Ectodermal cell (in vitro differentiated cells): ENCODE data around the gene GBP5. TPM values are rescaled to one million over a fixed set of nuclear protein-coding genes. Genes with fewer than 3 reads are reported as not detected.
"Not testable (repeated sequence)": the region's sequence is repeated elsewhere in the genome, so short reads cannot be mapped to it uniquely, and the experiment has no call there.

Experiments used
- H3K27ac ChIP-seq: 2 replicates; pipeline ENCODE4 v1.7.0; 2013; ENCODE audit warnings: mild to moderate bottlenecking, low read depth, low read length; ENCODE audit not compliant: insufficient read depth, poor library complexity, severe bottlenecking
- H3K27me3 ChIP-seq: 2 replicates; pipeline ENCODE4 v1.7.0; 2013; ENCODE audit warnings: mild to moderate bottlenecking, low read length; ENCODE audit not compliant: insufficient read depth, control insufficient read depth, poor library complexity, severe bottlenecking
- H3K36me3 ChIP-seq: one replicate; pipeline ENCODE4 v1.7.0; 2013; ENCODE audit warnings: low read length; ENCODE audit not compliant: control insufficient read depth, insufficient read depth
- H3K4me1 ChIP-seq: one replicate; pipeline ENCODE4 v1.7.0; 2013; ENCODE audit warnings: low read length; ENCODE audit not compliant: control insufficient read depth, insufficient read depth
- H3K4me3 ChIP-seq: 2 replicates; pipeline ENCODE4 v1.7.0; 2013; ENCODE audit warnings: low read depth, low read length, control low read depth; ENCODE audit not compliant: insufficient read depth
- H3K9me3 ChIP-seq: 2 replicates; pipeline ENCODE4 v1.7.0; 2013; ENCODE audit warnings: mild to moderate bottlenecking, low read length, moderate library complexity; ENCODE audit not compliant: control insufficient read depth
- WGBS, 2 experiments: methylation state at CpG; one replicate each; pipeline ENCODE4 v1.1.7; 2013; ENCODE audit warnings: missing lambda C conversion rate in 2 of 2; 5-methylcytosine and 5-hydroxymethylcytosine counted together
- polyA plus RNA-seq, 4 experiments: library from polyadenylated mRNA; stranded (reverse); fragments of 50-300 nt; gene quantifications; one replicate each; pipeline ENCODE4 v1.2.3, GENCODE V29; 2013

Gene GBP5
- not detected for polyA plus RNA-seq (2013, experiment 1 of 4)
- not detected for polyA plus RNA-seq (2013, experiment 2 of 4)
- not detected for polyA plus RNA-seq (2013, experiment 3 of 4)
- not detected for polyA plus RNA-seq (2013, experiment 4 of 4)

- H3K27me3 ChIP-seq, H3K9me3 ChIP-seq, H3K4me1 ChIP-seq, H3K36me3 ChIP-seq, H3K27ac ChIP-seq, H3K4me3 ChIP-seq: not testable (repeated sequence)
- WGBS, 2 experiments = 96 to 97% methylated on average over 16 of the region's 16 CpGs
These were observed at the start of gene GBP5 for GRCh38 chr1:89272269-89273041. TSS of gene GBP5 (minus strand) at chr1:89272860. CDS start at chr1:89269555, 3,305 bp downstream.

- WGBS, 2 experiments = 86 to 92% methylated on average over 1 of the region's 1 CpG
- H3K9me3 ChIP-seq = no peaks in the 10 kb centered on the region
- H3K27ac ChIP-seq = no peak overlapping the region
- no peaks in the 10 kb centered on the region for H3K36me3 ChIP-seq
- no peak overlapping the region for H3K4me3 ChIP-seq
- no peaks in the 10 kb centered on the region for H3K4me1 ChIP-seq
- H3K27me3 ChIP-seq = no peaks in the 10 kb centered on the region
These were observed 49.7 kb upstream of the GBP5 start for GRCh38 chr1:89322402-89322801.

DNA sequence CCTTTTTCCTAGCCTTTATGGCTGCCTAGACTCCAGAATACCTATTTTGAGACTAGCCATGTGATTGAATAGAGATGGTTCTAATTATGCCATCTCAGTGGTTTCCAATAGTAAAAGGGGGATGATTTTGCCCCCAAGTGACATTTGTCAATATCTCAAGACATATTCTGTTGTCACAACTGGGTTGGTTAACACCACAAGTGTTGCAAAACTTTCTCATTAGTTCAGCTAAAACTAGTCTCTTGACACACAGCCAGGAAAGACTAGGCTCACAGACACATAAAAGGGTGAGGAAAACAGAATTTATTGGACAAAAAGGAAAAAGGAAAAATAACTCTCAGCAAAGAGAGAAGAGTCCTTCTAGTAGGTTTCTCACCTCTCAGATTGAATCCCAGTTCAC lies 39.9 kb upstream of the GBP5 start:
- Histone ChIP-seq H3K27ac (no peak overlapping the region), H3K9me3 (no peaks in the 10 kb centered on the region), H3K4me1 (no peaks in the 10 kb centered on the region), H3K27me3 (no peaks in the 10 kb centered on the region), H3K4me3 (no peak overlapping the region), H3K36me3 (no peaks in the 10 kb centered on the region)

- H3K36me3 ChIP-seq = no peaks in the 10 kb centered on the region
- no peak overlapping the region for H3K27ac ChIP-seq
- 90 to 93% methylated on average over 4 of the region's 4 CpGs for whole genome bisulfite sequencing, 2 experiments
- H3K9me3 ChIP-seq = no peaks in the 10 kb centered on the region
- no peak overlapping the region for H3K4me3 ChIP-seq
- no peaks in the 10 kb centered on the region for H3K4me1 ChIP-seq
- no peaks in the 10 kb centered on the region for H3K27me3 ChIP-seq
These were observed 39.1 kb upstream of the GBP5 start for GRCh38 chr1:89311757-89312156.

GRCh38 chr1:89310976-89311375 lies 38.3 kb upstream of the GBP5 start:
- Histone ChIP-seq H3K4me3 (no peak overlapping the region), H3K4me1 (no peaks in the 10 kb centered on the region), H3K9me3 (no peaks in the 10 kb centered on the region), H3K36me3 (no peaks in the 10 kb centered on the region), H3K27ac (no peak overlapping the region), H3K27me3 (no peaks in the 10 kb centered on the region)

- H3K27ac ChIP-seq = no peak overlapping the region
- H3K9me3 ChIP-seq = no peaks in the 10 kb centered on the region
- no peak overlapping the region for H3K4me3 ChIP-seq
- H3K36me3 ChIP-seq = no peaks in the 10 kb centered on the region
- no peaks in the 10 kb centered on the region for H3K4me1 ChIP-seq
- WGBS, 2 experiments = 100% methylated on average over 1 of the region's 1 CpG; no CpG with 5 or more reads in 1 of the 2 experiments
- H3K27me3 ChIP-seq = no peaks in the 10 kb centered on the region
These were observed 37.8 kb upstream of the GBP5 start for GRCh38 chr1:89310505-89310904.

- 73 to 80% methylated on average over 1 of the region's 1 CpG for WGBS, 2 experiments
- H3K9me3 ChIP-seq = no peaks in the 10 kb centered on the region
These were observed 37.2 kb upstream of the GBP5 start for GRCh38 chr1:89309828-89310227.

GRCh38 chr1:89306273-89306672 lies 33.6 kb upstream of the GBP5 start:
- no peaks in the 10 kb centered on the region for H3K4me1 ChIP-seq
- 89 to 100% methylated on average over 1 of the region's 2 CpGs for WGBS, 2 experiments
- no peaks in the 10 kb centered on the region for H3K36me3 ChIP-seq
- no peaks in the 10 kb centered on the region for H3K9me3 ChIP-seq
- no peak overlapping the region for H3K27ac ChIP-seq
- no peak overlapping the region for H3K4me3 ChIP-seq
- H3K27me3 ChIP-seq = no peaks in the 10 kb centered on the region

More at GRCh38 chr1:89309828-89310227, 37.2 kb upstream of the GBP5 start:
- Histone ChIP-seq H3K27me3 (no peaks in the 10 kb centered on the region), H3K36me3 (no peaks in the 10 kb centered on the region), H3K27ac (no peak overlapping the region), H3K4me1 (no peaks in the 10 kb centered on the region), H3K4me3 (no peak overlapping the region)

DNA sequence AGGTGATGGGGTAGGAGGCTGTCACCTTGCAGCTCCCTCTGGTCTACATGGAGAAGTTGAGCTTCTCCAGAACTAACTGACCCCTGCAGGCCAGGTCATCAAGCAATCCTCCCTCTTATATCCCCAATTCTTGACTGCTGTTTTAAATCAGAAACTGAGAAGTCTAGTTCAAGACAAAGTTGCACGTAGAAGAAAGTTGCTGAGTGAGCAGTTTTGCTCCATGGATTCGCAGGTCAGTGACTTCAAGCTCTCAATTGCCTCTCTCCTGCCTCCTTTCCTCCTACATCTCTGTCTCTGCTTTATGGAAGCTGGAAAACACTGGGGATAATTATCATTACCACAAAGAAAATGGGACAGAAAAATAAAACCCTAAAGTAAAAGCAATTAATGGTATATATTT lies 32.8 kb upstream of the GBP5 start:
- WGBS, 2 experiments = 88 to 98% methylated on average over 2 of the region's 2 CpGs

GRCh38 chr1:89304572-89305230 lies 32.0 kb upstream of the GBP5 start:
- H3K4me3 ChIP-seq = no peak overlapping the region
- H3K9me3 ChIP-seq = no peaks in the 10 kb centered on the region
- WGBS, 2 experiments = 60% methylated on average over 1 of the region's 2 CpGs; no CpG with 5 or more reads in 1 of the 2 experiments
- no peaks in the 10 kb centered on the region for H3K36me3 ChIP-seq
- no peaks in the 10 kb centered on the region for H3K27me3 ChIP-seq
- H3K4me1 ChIP-seq = no peaks in the 10 kb centered on the region
- no peak overlapping the region for H3K27ac ChIP-seq

More for the DNA sequence above, 32.8 kb upstream of the GBP5 start:
- no peaks in the 10 kb centered on the region for H3K4me1 ChIP-seq
- no peaks in the 10 kb centered on the region for H3K36me3 ChIP-seq
- H3K9me3 ChIP-seq = no peaks in the 10 kb centered on the region
- H3K27ac ChIP-seq = no peak overlapping the region
- no peak overlapping the region for H3K4me3 ChIP-seq
- H3K27me3 ChIP-seq = no peaks in the 10 kb centered on the region
